Chondrocyte (in vitro differentiated cells): Measurements from ENCODE around the gene PRR30. TPM values are rescaled to one million over a fixed set of nuclear protein-coding genes. Genes with fewer than 3 reads are reported as not detected.

Experiments used
- DNase-seq: peaks from one replicate; pipeline ENCODE4 v3.0.0; 2021; ENCODE audit warnings: mixed read lengths, low spot score
- H3K27ac Mint-ChIP-seq: one replicate; pipeline ENCODE4 v1.8.0; 2021; ENCODE audit warnings: mild to moderate bottlenecking, moderate library complexity, mixed read lengths; ENCODE audit not compliant: unreplicated experiment
- H3K27me3 Mint-ChIP-seq: 2 replicates; pipeline ENCODE4 v1.8.0; 2021; ENCODE audit warnings: low read depth, mixed read lengths
- H3K36me3 Mint-ChIP-seq: 2 replicates; pipeline ENCODE4 v1.8.0; 2021; ENCODE audit warnings: low read depth, mixed read lengths
- H3K4me1 Mint-ChIP-seq: 2 replicates; pipeline ENCODE4 v1.8.0; 2021; ENCODE audit warnings: low read depth, mild to moderate bottlenecking, mixed read lengths
- H3K4me3 Mint-ChIP-seq: one replicate; pipeline ENCODE4 v1.8.0; 2021; ENCODE audit warnings: mild to moderate bottlenecking, moderate library complexity, mixed read lengths; ENCODE audit not compliant: unreplicated experiment
- H3K9me3 Mint-ChIP-seq: 2 replicates; pipeline ENCODE4 v1.8.0; 2021; ENCODE audit warnings: low read depth, mixed read lengths
- CTCF ChIP-seq: fragments of 200-600 bp; sonication (generic); IDR thresholded peaks from 2 replicates; pipeline ENCODE4 v1.5.0; 2021; ENCODE audit warnings: antibody characterized with exemption, mild to moderate bottlenecking, moderate library complexity
- total RNA-seq: library from RNA; stranded (reverse); gene quantifications from 3 replicates; pipeline ENCODE4 v1.2.1, GENCODE V29; 2021

Gene PRR30
- total RNA-seq, 1 donor from 2014 or later: not detected

- Mint-ChIP-seq H3K27me3 (no peaks in the 10 kb centered on the region), H3K27ac (no peak overlapping the region), H3K9me3 (no peaks in the 10 kb centered on the region), H3K36me3 (no peaks in the 10 kb centered on the region), H3K4me1 (peaks cover 12% of the 10 kb centered on the region), H3K4me3 (no peak overlapping the region)
- DNase-seq: no peak
- no peak for TF ChIP-seq CTCF
These were observed 47.2 kb downstream of the PRR30 start for GRCh38 chr2:27091746-27092695.

- no peak for DNase-seq
- H3K36me3 Mint-ChIP-seq: no peaks in the 10 kb centered on the region
- no peaks in the 10 kb centered on the region for H3K9me3 Mint-ChIP-seq
- no peak overlapping the region for H3K4me3 Mint-ChIP-seq
- H3K4me1 Mint-ChIP-seq: peaks cover 14% of the 10 kb centered on the region
- H3K27ac Mint-ChIP-seq: no peak overlapping the region
- H3K27me3 Mint-ChIP-seq: no peaks in the 10 kb centered on the region
- no peak for TF ChIP-seq CTCF
These were observed 49.9 kb downstream of the PRR30 start for GRCh38 chr2:27089111-27089954.

- no peaks in the 10 kb centered on the region for H3K36me3 Mint-ChIP-seq
- H3K9me3 Mint-ChIP-seq: no peaks in the 10 kb centered on the region
- H3K4me3 Mint-ChIP-seq: no peak overlapping the region
- no peak for DNase-seq
- no peaks in the 10 kb centered on the region for H3K27me3 Mint-ChIP-seq
- H3K4me1 Mint-ChIP-seq: peaks cover 14% of the 10 kb centered on the region
- TF ChIP-seq CTCF: no peak
- H3K27ac Mint-ChIP-seq: no peak overlapping the region
These were observed 50.6 kb downstream of the PRR30 start for GRCh38 chr2:27088634-27089033.

GRCh38 chr2:27087823-27088410 lies 51.3 kb downstream of the PRR30 start:
- DNase-seq: no peak

More at GRCh38 chr2:27087823-27088410, 51.3 kb downstream of the PRR30 start:
- Mint-ChIP-seq H3K4me1 (peaks cover 14% of the 10 kb centered on the region), H3K4me3 (no peak overlapping the region), H3K27ac (no peak overlapping the region), H3K9me3 (no peaks in the 10 kb centered on the region), H3K36me3 (no peaks in the 10 kb centered on the region), H3K27me3 (no peaks in the 10 kb centered on the region)
- no peak for TF ChIP-seq CTCF

Other genes starting within 250 kb of the PRR30 start
- 12.0 to 16.9 TPM (median 12.3 TPM) in 3 replicates for gene MAPRE3, start 168.8 kb downstream of the PRR30 start, total RNA-seq
- 107 to 166 TPM (median 110 TPM) in 3 replicates for gene TMEM214, start 106.4 kb downstream of the PRR30 start, total RNA-seq
- gene AGBL5, start 87.7 kb downstream of the PRR30 start, total RNA-seq: 14.0 to 31.8 TPM (median 16.3 TPM) in 3 replicates
- gene OST4, start 67.8 kb downstream of the PRR30 start, total RNA-seq: 473 to 494 TPM (median 478 TPM) in 3 replicates
- gene EMILIN1, start 60.8 kb downstream of the PRR30 start, total RNA-seq: 180 to 235 TPM (median 182 TPM) in 3 replicates
- 1.2 to 1.9 TPM (median 1.3 TPM) in 3 replicates for gene KHK, start 52.6 kb downstream of the PRR30 start, total RNA-seq
- gene CGREF1, start 20.3 kb downstream of the PRR30 start, total RNA-seq: 9.6 to 15.9 TPM (median 13.5 TPM) in 3 replicates
- 0.30 to 0.44 TPM (median 0.31 TPM) in 3 replicates for gene ABHD1, start 15.6 kb downstream of the PRR30 start, total RNA-seq
- 44.7 to 53.0 TPM (median 49.4 TPM) in 3 replicates for gene PREB, start 4.8 kb downstream of the PRR30 start, total RNA-seq
- not detected in 3 replicates for gene TCF23, start 9.6 kb upstream of the PRR30 start, total RNA-seq
- 79.0 to 116 TPM (median 91.2 TPM) in 3 replicates for gene ATRAID, start 72.6 kb upstream of the PRR30 start, total RNA-seq
- 21.8 to 27.9 TPM (median 24.3 TPM) in 3 replicates for gene SLC5A6, start 72.9 kb upstream of the PRR30 start, total RNA-seq
- gene CAD, start 78.0 kb upstream of the PRR30 start, total RNA-seq: 54.8 to 88.4 TPM (median 55.0 TPM) in 3 replicates
- gene SLC30A3, start 123.6 kb upstream of the PRR30 start, total RNA-seq: 0.17 to 0.31 TPM in 2 of 3 replicates, not detected in the other
- not detected in 3 replicates for gene DNAJC5G, start 136.0 kb upstream of the PRR30 start, total RNA-seq
- gene TRIM54, start 143.0 kb upstream of the PRR30 start, total RNA-seq: not detected in 3 replicates
- 1.2 to 2.7 TPM (median 1.5 TPM) in 3 replicates for gene UCN, start 169.0 kb upstream of the PRR30 start, total RNA-seq
- 57.6 to 68.7 TPM (median 57.7 TPM) in 3 replicates for gene MPV17, start 183.7 kb upstream of the PRR30 start, total RNA-seq
- 42.0 to 55.3 TPM (median 43.2 TPM) in 3 replicates for gene GTF3C2, start 217.4 kb upstream of the PRR30 start, total RNA-seq
- 43.1 to 46.2 TPM (median 44.0 TPM) in 3 replicates for gene EIF2B4, start 230.9 kb upstream of the PRR30 start, total RNA-seq
- 108 to 130 TPM (median 111 TPM) in 3 replicates for gene SNX17, start 231.2 kb upstream of the PRR30 start, total RNA-seq
- gene ZNF513, start 241.3 kb upstream of the PRR30 start, total RNA-seq: 15.3 to 23.2 TPM (median 15.5 TPM) in 3 replicates